OCI-LY1 (cell line): ENCODE results near the gene STRIP2.

Source experiments
- H2AFZ ChIP-seq: fragments of 200-600 bp; sonication (generic), shearing (Covaris generic); 2 replicates; pipeline ENCODE4 v1.6.0; 2014; ENCODE audit warnings: antibody characterized with exemption, mild to moderate bottlenecking, low read length
- H3F3A ChIP-seq: fragments of 200-600 bp; sonication (generic), shearing (Covaris generic); 2 replicates; pipeline ENCODE4 v1.6.0; 2014; ENCODE audit warnings: mild to moderate bottlenecking, antibody characterized with exemption, low read length, moderate library complexity; ENCODE audit not compliant: insufficient read depth
- H3K27ac ChIP-seq: fragments of 200-600 bp; sonication (generic); 2 replicates; pipeline ENCODE4 v1.5.1; 2014; ENCODE audit warnings: low read length, mixed run types, mild to moderate bottlenecking, low read depth; ENCODE audit not compliant: poor library complexity, severe bottlenecking
- H3K27me3 ChIP-seq: fragments of 200-600 bp; sonication (generic); 2 replicates; pipeline ENCODE4 v1.6.0; 2014; ENCODE audit warnings: antibody characterized with exemption, mild to moderate bottlenecking, low read length, moderate library complexity; ENCODE audit not compliant: insufficient read depth
- H3K36me3 ChIP-seq: fragments of 200-600 bp; sonication (generic); 2 replicates; pipeline ENCODE4 v1.6.1; 2014; ENCODE audit warnings: mild to moderate bottlenecking, antibody characterized with exemption, low read length, moderate library complexity, mixed read lengths; ENCODE audit not compliant: insufficient read depth
- H3K4me1 ChIP-seq: fragments of 200-600 bp; sonication (generic); 2 replicates; pipeline ENCODE4 v1.5.1; 2014; ENCODE audit warnings: mild to moderate bottlenecking, low read length, moderate library complexity; ENCODE audit not compliant: insufficient read depth, severe bottlenecking
- H3K4me2 ChIP-seq: fragments of 200-600 bp; sonication (generic), shearing (Covaris generic); 2 replicates; pipeline ENCODE4 v1.6.1; 2014; ENCODE audit warnings: low read length
- H3K4me3 ChIP-seq: fragments of 200-600 bp; sonication (generic); 2 replicates; pipeline ENCODE4 v1.5.1; 2014; ENCODE audit warnings: low read length, low read depth, mild to moderate bottlenecking, mixed read lengths; ENCODE audit not compliant: poor library complexity, severe bottlenecking
- H3K79me2 ChIP-seq: fragments of 200-600 bp; shearing (Covaris generic); 2 replicates; pipeline ENCODE4 v1.6.1; 2016; ENCODE audit warnings: mixed run types, low read length, mixed read lengths; ENCODE audit not compliant: insufficient read depth
- H3K9ac ChIP-seq: fragments of 200-600 bp; sonication (generic), shearing (Covaris generic); 2 replicates; pipeline ENCODE4 v1.6.1; 2014; ENCODE audit warnings: mild to moderate bottlenecking, low read length, mixed read lengths
- H3K9me2 ChIP-seq: fragments of 200-600 bp; sonication (generic), shearing (Covaris generic); 2 replicates; pipeline ENCODE4 v1.6.1; 2014; ENCODE audit warnings: low read depth, mild to moderate bottlenecking, low read length, mixed read lengths
- H3K9me3 ChIP-seq: fragments of 200-600 bp; shearing (Covaris generic); 2 replicates; pipeline ENCODE4 v1.6.1; 2014; ENCODE audit warnings: low read length, mixed read lengths
- H4K20me1 ChIP-seq: fragments of 200-600 bp; sonication (generic), shearing (Covaris generic); 2 replicates; pipeline ENCODE4 v1.6.0; 2016; ENCODE audit warnings: mild to moderate bottlenecking, low read length; ENCODE audit not compliant: insufficient read depth
- EZH2 ChIP-seq: fragments of 200-600 bp; sonication (generic), shearing (Covaris generic); IDR thresholded peaks from 2 replicates; pipeline ENCODE4 v1.8.0; 2017; ENCODE audit warnings: borderline replicate concordance, mixed run types, mild to moderate bottlenecking, antibody characterized with exemption, low read length, moderate library complexity, mixed read lengths
- TF ChIP-seq, protein P1 (sequence below): fragments of 200-600 bp; sonication (generic), shearing (Covaris generic); IDR thresholded peaks from 2 replicates; pipeline ENCODE4 v1.5.1; 2017; ENCODE audit warnings: mild to moderate bottlenecking, antibody characterized with exemption, low read length, moderate library complexity, mixed read lengths

The STRIP2 gene

DNA sequence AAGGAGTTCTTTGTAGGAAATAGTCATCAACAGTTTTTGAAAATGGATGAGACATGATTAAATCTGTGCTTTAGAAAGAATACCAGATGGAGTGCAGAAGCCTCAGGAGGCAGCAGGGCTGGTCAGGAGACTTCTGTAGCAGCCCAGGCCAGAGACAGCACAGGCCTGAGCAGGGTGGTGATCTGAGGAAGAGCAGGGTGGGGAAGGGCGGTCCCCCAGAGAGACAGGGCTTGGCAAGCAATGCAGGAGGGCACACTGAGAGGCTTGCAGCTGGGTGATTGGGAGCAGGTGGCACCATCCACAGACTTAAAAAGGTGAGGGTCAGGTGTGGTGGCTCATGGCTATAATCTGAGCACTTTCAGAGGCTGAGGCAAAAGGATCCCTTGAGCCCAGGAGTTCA is 63.8 kb downstream of the STRIP2 start:
- no peak for TF ChIP-seq EZH2
- TF ChIP-seq, protein P1, sequence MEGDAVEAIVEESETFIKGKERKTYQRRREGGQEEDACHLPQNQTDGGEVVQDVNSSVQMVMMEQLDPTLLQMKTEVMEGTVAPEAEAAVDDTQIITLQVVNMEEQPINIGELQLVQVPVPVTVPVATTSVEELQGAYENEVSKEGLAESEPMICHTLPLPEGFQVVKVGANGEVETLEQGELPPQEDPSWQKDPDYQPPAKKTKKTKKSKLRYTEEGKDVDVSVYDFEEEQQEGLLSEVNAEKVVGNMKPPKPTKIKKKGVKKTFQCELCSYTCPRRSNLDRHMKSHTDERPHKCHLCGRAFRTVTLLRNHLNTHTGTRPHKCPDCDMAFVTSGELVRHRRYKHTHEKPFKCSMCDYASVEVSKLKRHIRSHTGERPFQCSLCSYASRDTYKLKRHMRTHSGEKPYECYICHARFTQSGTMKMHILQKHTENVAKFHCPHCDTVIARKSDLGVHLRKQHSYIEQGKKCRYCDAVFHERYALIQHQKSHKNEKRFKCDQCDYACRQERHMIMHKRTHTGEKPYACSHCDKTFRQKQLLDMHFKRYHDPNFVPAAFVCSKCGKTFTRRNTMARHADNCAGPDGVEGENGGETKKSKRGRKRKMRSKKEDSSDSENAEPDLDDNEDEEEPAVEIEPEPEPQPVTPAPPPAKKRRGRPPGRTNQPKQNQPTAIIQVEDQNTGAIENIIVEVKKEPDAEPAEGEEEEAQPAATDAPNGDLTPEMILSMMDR, result no peak
- H4K20me1 ChIP-seq, result no peaks in the 10 kb centered on the region
- no peak overlapping the region for H2AFZ ChIP-seq
- no peak overlapping the region for H3K9ac ChIP-seq
- H3K27ac ChIP-seq, result no peak overlapping the region
- no peak overlapping the region for H3K4me2 ChIP-seq
- no peaks in the 10 kb centered on the region for H3K9me3 ChIP-seq
- H3K79me2 ChIP-seq, result no peaks in the 10 kb centered on the region
- no peaks in the 10 kb centered on the region for H3K36me3 ChIP-seq
- H3F3A ChIP-seq, result no peaks in the 10 kb centered on the region
- no peak overlapping the region for H3K4me3 ChIP-seq
- H3K27me3 ChIP-seq, result peaks cover 9% of the 10 kb centered on the region; the same call in 1 of the 2 replicates
- H3K4me1 ChIP-seq, result peaks cover 38% of the 10 kb centered on the region
- no peaks in the 10 kb centered on the region for H3K9me2 ChIP-seq

DNA sequence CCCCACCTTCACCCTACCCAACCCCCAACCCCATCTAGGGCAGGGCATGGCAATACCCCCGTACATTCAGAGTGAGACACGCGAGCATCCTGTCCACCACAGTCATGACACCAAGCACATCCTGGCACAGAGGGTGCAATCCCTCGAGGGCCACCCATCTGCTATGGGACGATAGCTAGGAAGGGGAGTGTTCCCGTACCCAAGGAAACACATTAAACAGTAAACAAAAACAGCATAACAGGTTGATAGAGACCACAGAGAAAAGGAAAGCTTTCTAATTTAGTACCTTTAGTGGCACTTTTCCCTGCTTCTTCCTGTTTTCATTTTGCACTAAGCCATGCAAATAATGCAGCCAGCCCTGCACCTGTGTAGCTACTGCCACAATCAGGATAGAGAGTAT is 65.8 kb downstream of the STRIP2 start:
- Histone ChIP-seq H3K27ac (no peak overlapping the region), H3K9me3 (no peaks in the 10 kb centered on the region), H2AFZ (no peak overlapping the region), H3F3A (no peaks in the 10 kb centered on the region), H3K36me3 (no peaks in the 10 kb centered on the region), H3K79me2 (no peaks in the 10 kb centered on the region), H3K27me3 (peaks cover 9% of the 10 kb centered on the region; the same call in 1 of the 2 replicates), H3K4me3 (peak overlapping the region; percentile 1), H3K4me2 (peak overlapping the region; percentile 10; the same call in 1 of the 2 replicates), H4K20me1 (no peaks in the 10 kb centered on the region), H3K9ac (no peak overlapping the region), H3K4me1 (peaks cover 29% of the 10 kb centered on the region), H3K9me2 (no peaks in the 10 kb centered on the region)
- TF ChIP-seq, protein P1, result no peak
- no peak for TF ChIP-seq EZH2

DNA sequence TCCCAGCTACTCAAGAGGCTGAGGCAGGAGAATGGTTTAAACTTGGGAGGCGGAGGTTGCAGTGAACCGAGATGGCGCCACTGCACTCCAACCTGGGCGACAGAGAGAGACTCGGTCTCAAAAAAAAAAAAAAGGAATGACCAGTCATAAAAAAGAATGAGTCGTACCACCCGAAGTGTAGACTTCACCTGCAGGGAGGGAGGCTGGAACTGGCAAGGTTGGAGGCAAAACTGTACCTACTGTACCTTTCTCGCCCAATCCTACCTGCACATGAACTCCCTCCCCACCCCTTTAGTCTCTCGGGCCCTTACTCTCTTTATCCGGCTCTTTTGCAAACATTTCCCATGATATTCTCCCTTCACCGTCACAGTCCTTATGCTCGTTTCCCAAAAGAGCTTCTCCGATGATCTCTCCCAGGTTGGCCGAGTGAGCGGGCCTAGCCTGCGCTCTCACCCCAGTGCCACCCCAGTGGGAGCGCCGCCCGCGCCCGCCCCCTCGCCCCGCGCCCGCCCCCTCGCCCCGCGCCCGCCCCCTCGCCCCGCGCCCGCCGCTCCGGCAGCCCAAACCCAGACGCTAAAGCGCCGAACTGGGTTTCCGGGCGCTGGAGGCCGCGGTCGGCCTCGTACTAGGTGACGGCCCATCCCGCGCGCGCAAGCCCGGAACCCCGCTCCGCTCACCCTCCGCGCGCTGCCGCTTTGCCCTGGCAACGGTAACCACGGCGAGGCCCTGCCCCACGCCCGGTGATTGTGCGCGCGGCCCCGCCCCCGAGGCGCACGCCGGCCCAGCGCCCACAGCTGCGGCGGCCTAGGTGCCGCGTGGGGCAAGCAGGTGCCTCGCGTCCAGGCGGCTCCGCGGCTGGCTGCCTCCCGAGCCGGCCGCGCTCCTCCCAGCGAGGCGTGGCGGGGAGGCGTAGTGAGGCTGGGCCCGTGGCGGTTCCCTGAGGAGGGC is 67.8 kb downstream of the STRIP2 start, which contains the start of gene SMKR1:
Gene SMKR1, plus strand, starts transcription at position 772 of the 948 bp plus-strand sequence. CDS start 294 bp downstream, outside the sequence.
- H3K79me2 ChIP-seq, result no peaks in the 10 kb centered on the region
- peak within 1 kb of the TSS; percentile 92 for H3K4me2 ChIP-seq
- H3K36me3 ChIP-seq, result no peaks in the 10 kb centered on the region
- no peaks in the 10 kb centered on the region for H3K9me3 ChIP-seq
- TF ChIP-seq, protein P1, result peak; percentile 23; the same call in 1 of the 2 replicates
- TF ChIP-seq EZH2, result no peak
- peaks cover 5% of the 10 kb centered on the region; the same call in 1 of the 2 replicates for H3K27me3 ChIP-seq
- H4K20me1 ChIP-seq, result no peaks in the 10 kb centered on the region
- no peaks in the 10 kb centered on the region for H3K9me2 ChIP-seq
- peak within 1 kb of the TSS; percentile 89; the same call in 1 of the 2 replicates for H2AFZ ChIP-seq
- peak within 1 kb of the TSS; percentile 67 for H3K4me3 ChIP-seq
- H3F3A ChIP-seq, result no peaks in the 10 kb centered on the region
- H3K27ac ChIP-seq, result no peak within 1 kb of the TSS
- peaks cover 29% of the 10 kb centered on the region for H3K4me1 ChIP-seq
- H3K9ac ChIP-seq, result peak within 1 kb of the TSS; percentile 63
